Measurements from ENCODE around the gene KCTD7. TPM values are rescaled to one million over a fixed set of nuclear protein-coding genes. Genes with fewer than 3 reads are reported as not detected.

The KCTD7 gene
- total and polyA plus RNA-seq, 2 of the 13 experiments (the other 11 are each of a cell fraction or from before 2014, with no cell fraction given) = 7.3 to 13.5 TPM

- DNase-seq (ENCODE audit: low spot score) (no peak), ATAC-seq (no peak), FAIRE-seq (no peak)
- no peaks in the 10 kb centered on the region for H3K36me3 ChIP-seq (replicated peaks in 1 of 2; ENCODE audit: control insufficient read depth in 1 of 2, insufficient read depth in 2 of 2, low read length in 2 of 2)
- H4K20me1 ChIP-seq (ENCODE audit: insufficient read depth, low read length) = peaks cover 4% of the 10 kb centered on the region; the same call in 1 of the 2 replicates
- H3K4me3 ChIP-seq (replicated peaks in 1 of 3; ENCODE audit: insufficient read depth in 1 of 3, low read depth in 2 of 3, low read length in 3 of 3) = no peak overlapping the region
- H3K27me3 ChIP-seq (ENCODE audit: control insufficient read depth in 1 of 2, insufficient read depth in 2 of 2, low read length in 2 of 2) = no peaks in the 10 kb centered on the region
- peaks cover 30% of the 10 kb centered on the region for H3K79me2 ChIP-seq (ENCODE audit: insufficient read depth, low read length)
- 94% methylated on average over 3 of the region's 3 CpGs for WGBS (ENCODE audit: low lambda C conversion rate)
- H3K9me3 ChIP-seq (ENCODE audit: low read length) = no peaks in the 10 kb centered on the region
- H2AFZ ChIP-seq (ENCODE audit: low read length) = no peak overlapping the region
- BruUV-seq (replicated peaks) = no TSS peak
- CTCF ChIA-PET (ENCODE audit: low intra/inter-chr PET ratio, low total read pairs) = no interaction called here
- peaks cover 33% of the 10 kb centered on the region for H3K4me1 ChIP-seq (ENCODE audit: insufficient read depth, low read length)
- H3K4me2 ChIP-seq (ENCODE audit: low read depth, low read length) = no peak overlapping the region
- H3K27ac ChIP-seq (ENCODE audit: extremely low read length, insufficient read depth, low read length) = peak overlapping the region; percentile 13
- intact Hi-C loops (cut with micrococcal nuclease; ENCODE audit: unreplicated experiment) (no loop called here), in situ Hi-C loops (cut with HindIII; ENCODE audit: extremely low pct_ligation_motif_present, low pct_unique_long_range_greater_than_20kb) (no loop called here)
- POLR2A ChIA-PET = interaction anchor here (0.9 to 1.7 kb wide), 2 partner anchors 10 to 25 kb away, joined by 4 read pairs; no protein-coding TSS in a partner anchor
- no peak overlapping the region for H3K9ac ChIP-seq (ENCODE audit: insufficient read depth, low read depth, low read length)
- TF ChIP-seq BHLHE40 (IDR thresholded peaks at IDR 0.05; ENCODE audit: low read length) = no peak
- no peak for TF ChIP-seq HNRNPH1 (optimal IDR thresholded peaks at IDR 0.05; ENCODE audit: low read depth, low read length)
- no peak for TF ChIP-seq CBFB (CRISPR knock-in tag; IDR thresholded peaks at IDR 0.05)
- TF ChIP-seq MXD3 (CRISPR knock-in tag; IDR thresholded peaks at IDR 0.05) = no peak
- TF ChIP-seq ADNP (CRISPR knock-in tag; IDR thresholded peaks at IDR 0.05) = no peak
- no peak for TF ChIP-seq POLR2AphosphoS5 (IDR thresholded peaks at IDR 0.05; ENCODE audit: low read depth, low read length)
- TF ChIP-seq PATZ1 (CRISPR knock-in tag; IDR thresholded peaks at IDR 0.05) = no peak
- TF ChIP-seq ARNT (IDR thresholded peaks at IDR 0.05) = no peak
- TF ChIP-seq PAXIP1 (CRISPR knock-in tag; conservative IDR thresholded peaks at IDR 0.05) = no peak
- no peak for TF ChIP-seq RFX3 (CRISPR knock-in tag; IDR thresholded peaks at IDR 0.05)
- no peak for TF ChIP-seq ZBTB46 (CRISPR knock-in tag; IDR thresholded peaks at IDR 0.05; ENCODE audit: borderline replicate concordance)
- TF ChIP-seq GFI1 (CRISPR knock-in tag; IDR thresholded peaks at IDR 0.05; ENCODE audit: borderline replicate concordance) = no peak
- no peak for TF ChIP-seq KAT2B (IDR thresholded peaks at IDR 0.05; ENCODE audit: borderline replicate concordance, low read depth, low read length)
Measured at GRCh38 chr7:66679633-66680244, 51.1 kb downstream of the KCTD7 start.

Data from HepG2 (cell line).